D721Med (cell line): ENCODE data around the gene RGS7.
"Not testable (repeated sequence)": the region's sequence is repeated elsewhere in the genome, so short reads cannot be mapped to it uniquely, and the experiment has no call there.

Source experiments
- DNase-seq: peaks from one replicate; pipeline ENCODE4 v3.0.0; 2011; ENCODE audit warnings: low spot score; ENCODE audit not compliant: insufficient read length
- FAIRE-seq: peaks from 2 replicates; lab custom pipeline; 2011; peaks lifted over from hg19 to GRCh38; lab: Jason Lieb, UNC
- CTCF ChIP-seq: IDR thresholded peaks from 2 replicates; pipeline ENCODE4 v1.5.1; 2012; ENCODE audit warnings: mild to moderate bottlenecking, control low read depth; ENCODE audit not compliant: insufficient read depth; ENCODE audit errors: missing control alignments

RGS7 gene

GRCh38 chr1:240776237-240776636 is 580.8 kb downstream of the RGS7 start:
- DNase-seq = no peak
- no peak for TF ChIP-seq CTCF
- no peak for FAIRE-seq

GRCh38 chr1:240772131-240772530 is 584.9 kb downstream of the RGS7 start:
- FAIRE-seq (no peak), DNase-seq (no peak)
- TF ChIP-seq CTCF = no peak

GRCh38 chr1:240771450-240771849 is 585.6 kb downstream of the RGS7 start:
- no peak for FAIRE-seq

GRCh38 chr1:240768979-240769378 is 588.0 kb downstream of the RGS7 start:
- no peak for FAIRE-seq
- no peak for DNase-seq

More at GRCh38 chr1:240771450-240771849, 585.6 kb downstream of the RGS7 start:
- no peak for TF ChIP-seq CTCF
- DNase-seq = no peak

GRCh38 chr1:240766831-240767230 is 590.2 kb downstream of the RGS7 start:
- DNase-seq (no peak), FAIRE-seq (no peak)
- no peak for TF ChIP-seq CTCF

More at GRCh38 chr1:240768979-240769378, 588.0 kb downstream of the RGS7 start:
- no peak for TF ChIP-seq CTCF

GRCh38 chr1:240765732-240766363 is 591.2 kb downstream of the RGS7 start:
- FAIRE-seq = no peak
- no peak for DNase-seq
- no peak for TF ChIP-seq CTCF

- DNase-seq (no peak), FAIRE-seq (no peak)
- no peak for TF ChIP-seq CTCF
Observed at GRCh38 chr1:240763771-240764170, 593.2 kb downstream of the RGS7 start.

GRCh38 chr1:240763095-240763494 is 593.9 kb downstream of the RGS7 start:
- FAIRE-seq, DNase-seq: not testable (repeated sequence)

- DNase-seq, FAIRE-seq: not testable (repeated sequence)
Observed at GRCh38 chr1:240762471-240762987, 594.5 kb downstream of the RGS7 start.

GRCh38 chr1:240758777-240759176 is 598.2 kb downstream of the RGS7 start:
- not testable (repeated sequence) for FAIRE-seq, DNase-seq
